Dendritic cell treated with granulocyte-macrophage colony-stimulating factor and Interleukin-4, amounts not matched to agents 40 ng/mL and 50 ng/mL, for 4 days (primary cell): ENCODE measurements around the gene ESPN.
"Not testable (repeated sequence)": the region's sequence is repeated elsewhere in the genome, so short reads cannot be mapped to it uniquely, and the experiment has no call there.

Experiments used
- H3K27ac Mint-ChIP-seq: one replicate; pipeline ENCODE4 v1.8.0; 2022; ENCODE audit warnings: mild to moderate bottlenecking, mixed read lengths
- H3K27me3 Mint-ChIP-seq: one replicate; pipeline ENCODE4 v1.8.0; 2022; ENCODE audit warnings: mild to moderate bottlenecking, mixed read lengths
- H3K36me3 Mint-ChIP-seq: one replicate; pipeline ENCODE4 v1.8.0; 2022; ENCODE audit warnings: low read depth, mixed read lengths
- H3K4me1 Mint-ChIP-seq: one replicate; pipeline ENCODE4 v1.8.0; 2022; ENCODE audit warnings: low read depth, mixed read lengths
- H3K4me3 Mint-ChIP-seq: one replicate; pipeline ENCODE4 v1.8.0; 2022; ENCODE audit warnings: mild to moderate bottlenecking, moderate library complexity, mixed read lengths
- H3K9me3 Mint-ChIP-seq: one replicate; pipeline ENCODE4 v1.8.0; 2022; ENCODE audit warnings: mixed read lengths
- intact Hi-C: fragments of 100-400 bp; cut with micrococcal nuclease; formaldehyde crosslinking; loops from one replicate; pipeline ENCODE4 v1.15.0; 2022

The ESPN gene

GRCh38 chr1:6395130-6395529 is 29.4 kb upstream of the ESPN start:
- intact Hi-C loops, result not testable (repeated sequence)

GRCh38 chr1:6395781-6396244 is 28.8 kb upstream of the ESPN start:
- intact Hi-C loops, H3K27ac Mint-ChIP-seq, H3K9me3 Mint-ChIP-seq, H3K36me3 Mint-ChIP-seq, H3K4me3 Mint-ChIP-seq: not testable (repeated sequence)
- Mint-ChIP-seq H3K4me1 (peaks cover 35% of the 10 kb centered on the region), H3K27me3 (peaks cover 26% of the 10 kb centered on the region)

More at GRCh38 chr1:6395130-6395529, 29.4 kb upstream of the ESPN start:
- Mint-ChIP-seq H3K4me1 (peaks cover 35% of the 10 kb centered on the region), H3K27ac (peak overlapping the region; percentile 98), H3K27me3 (peaks cover 26% of the 10 kb centered on the region)
- H3K36me3 Mint-ChIP-seq, H3K9me3 Mint-ChIP-seq, H3K4me3 Mint-ChIP-seq: not testable (repeated sequence)

- Mint-ChIP-seq H3K27ac (no peak overlapping the region), H3K4me1 (peaks cover 36% of the 10 kb centered on the region), H3K9me3 (no peaks in the 10 kb centered on the region), H3K4me3 (no peak overlapping the region), H3K36me3 (no peaks in the 10 kb centered on the region), H3K27me3 (peaks cover 21% of the 10 kb centered on the region)
- intact Hi-C loops, result no loop called here
Measured at GRCh38 chr1:6396998-6397397, 27.6 kb upstream of the ESPN start.

GRCh38 chr1:6397844-6398441 is 26.6 kb upstream of the ESPN start:
- Mint-ChIP-seq H3K36me3 (no peaks in the 10 kb centered on the region), H3K27ac (peak overlapping the region; percentile 48), H3K9me3 (no peaks in the 10 kb centered on the region), H3K4me1 (peaks cover 29% of the 10 kb centered on the region), H3K4me3 (no peak overlapping the region), H3K27me3 (peaks cover 15% of the 10 kb centered on the region)
- intact Hi-C loops, result no loop called here

GRCh38 chr1:6399294-6399693 is 25.3 kb upstream of the ESPN start:
- peak overlapping the region; percentile 7 for H3K27ac Mint-ChIP-seq
- H3K4me1 Mint-ChIP-seq, result peaks cover 24% of the 10 kb centered on the region
- no peaks in the 10 kb centered on the region for H3K36me3 Mint-ChIP-seq
- H3K4me3 Mint-ChIP-seq, result no peak overlapping the region
- intact Hi-C loops, result no loop called here
- no peaks in the 10 kb centered on the region for H3K9me3 Mint-ChIP-seq
- peaks cover 19% of the 10 kb centered on the region for H3K27me3 Mint-ChIP-seq

GRCh38 chr1:6401673-6402072 is 22.9 kb upstream of the ESPN start:
- Mint-ChIP-seq H3K4me1 (peaks cover 15% of the 10 kb centered on the region), H3K9me3 (no peaks in the 10 kb centered on the region), H3K27me3 (peaks cover 33% of the 10 kb centered on the region), H3K27ac (peak overlapping the region; percentile 63), H3K4me3 (no peak overlapping the region), H3K36me3 (no peaks in the 10 kb centered on the region)
- intact Hi-C loops, result no loop called here

GRCh38 chr1:6408023-6408422 is 16.6 kb upstream of the ESPN start:
- intact Hi-C loops, result loop anchor here (5.0 kb wide), 1 partner anchor 161 kb away; no protein-coding TSS in a partner anchor
- Mint-ChIP-seq H3K4me3 (no peak overlapping the region), H3K4me1 (no peaks in the 10 kb centered on the region), H3K27ac (no peak overlapping the region), H3K27me3 (peaks cover 48% of the 10 kb centered on the region), H3K9me3 (no peaks in the 10 kb centered on the region), H3K36me3 (no peaks in the 10 kb centered on the region)

GRCh38 chr1:6409053-6409452 is 15.5 kb upstream of the ESPN start:
- Mint-ChIP-seq H3K27me3 (peaks cover 53% of the 10 kb centered on the region), H3K4me1 (peaks cover under 1% of the 10 kb centered on the region), H3K9me3 (no peaks in the 10 kb centered on the region), H3K36me3 (no peaks in the 10 kb centered on the region), H3K27ac (no peak overlapping the region), H3K4me3 (no peak overlapping the region)
- intact Hi-C loops, result loop anchor here (5.0 kb wide), 1 partner anchor 162 kb away; no protein-coding TSS in a partner anchor

- Mint-ChIP-seq H3K4me3 (no peak overlapping the region), H3K9me3 (no peaks in the 10 kb centered on the region), H3K27ac (no peak overlapping the region), H3K4me1 (peaks cover 6% of the 10 kb centered on the region), H3K36me3 (no peaks in the 10 kb centered on the region), H3K27me3 (peaks cover 58% of the 10 kb centered on the region)
- intact Hi-C loops, result loop anchor here (5.0 kb wide), 1 partner anchor 162 kb away; no protein-coding TSS in a partner anchor
Measured at GRCh38 chr1:6409733-6410132, 14.8 kb upstream of the ESPN start.

GRCh38 chr1:6410248-6410893 is 14.2 kb upstream of the ESPN start:
- intact Hi-C loops, result no loop called here
- no peaks in the 10 kb centered on the region for H3K36me3 Mint-ChIP-seq
- no peaks in the 10 kb centered on the region for H3K9me3 Mint-ChIP-seq
- peaks cover 6% of the 10 kb centered on the region for H3K4me1 Mint-ChIP-seq
- H3K27ac Mint-ChIP-seq, result no peak overlapping the region
- H3K4me3 Mint-ChIP-seq, result no peak overlapping the region
- H3K27me3 Mint-ChIP-seq, result peaks cover 56% of the 10 kb centered on the region

- peaks cover 6% of the 10 kb centered on the region for H3K4me1 Mint-ChIP-seq
- H3K27me3 Mint-ChIP-seq, result peaks cover 65% of the 10 kb centered on the region
- intact Hi-C loops, result no loop called here
- H3K4me3 Mint-ChIP-seq, result no peak overlapping the region
- no peak overlapping the region for H3K27ac Mint-ChIP-seq
- H3K36me3 Mint-ChIP-seq, result no peaks in the 10 kb centered on the region
- no peaks in the 10 kb centered on the region for H3K9me3 Mint-ChIP-seq
Measured at GRCh38 chr1:6412896-6413295, 11.7 kb upstream of the ESPN start.

GRCh38 chr1:6414443-6414844 is 10.1 kb upstream of the ESPN start:
- Mint-ChIP-seq H3K4me3 (no peak overlapping the region), H3K27me3 (peaks cover 75% of the 10 kb centered on the region), H3K36me3 (no peaks in the 10 kb centered on the region), H3K27ac (no peak overlapping the region), H3K9me3 (no peaks in the 10 kb centered on the region), H3K4me1 (peaks cover 6% of the 10 kb centered on the region)
- intact Hi-C loops, result no loop called here

GRCh38 chr1:6414881-6415626 is 9.5 kb upstream of the ESPN start:
- no peak overlapping the region for H3K27ac Mint-ChIP-seq
- intact Hi-C loops, result no loop called here
- H3K27me3 Mint-ChIP-seq, result peaks cover 81% of the 10 kb centered on the region
- H3K4me1 Mint-ChIP-seq, result peaks cover 6% of the 10 kb centered on the region
- no peaks in the 10 kb centered on the region for H3K36me3 Mint-ChIP-seq
- H3K4me3 Mint-ChIP-seq, result no peak overlapping the region
- no peaks in the 10 kb centered on the region for H3K9me3 Mint-ChIP-seq

- Mint-ChIP-seq H3K36me3 (no peaks in the 10 kb centered on the region), H3K27me3 (peaks cover 85% of the 10 kb centered on the region), H3K27ac (no peak overlapping the region), H3K4me1 (peaks cover 6% of the 10 kb centered on the region), H3K9me3 (no peaks in the 10 kb centered on the region), H3K4me3 (no peak overlapping the region)
- intact Hi-C loops, result no loop called here
Measured at GRCh38 chr1:6416295-6416656, 8.3 kb upstream of the ESPN start.
